Endothelial cell of umbilical vein (primary cell): ENCODE results near the gene GGT6.

Experiments used
- CTCF ChIP-seq, 2 donors: IDR thresholded peaks; 1 replicate in 1 of 2; 2 replicates in 1 of 2; pipeline ENCODE4 v1.5.1; 2011; ENCODE audit warnings: low read length in 2 of 2, mild to moderate bottlenecking in 2 of 2, moderate library complexity in 2 of 2, control low read depth in 1 of 2, inconsistent platforms in 1 of 2, low read depth in 1 of 2; ENCODE audit not compliant: insufficient read depth in 1 of 2; ENCODE audit errors: extremely low read depth in 1 of 2
- POLR2A ChIP-seq: IDR thresholded peaks from 2 replicates; pipeline ENCODE4 v1.6.1; 2012; ENCODE audit warnings: low read depth, mild to moderate bottlenecking, control low read depth, low read length

GRCh38 chr17:4609761-4610160, 49.4 kb upstream of the GGT6 start:
- TF ChIP-seq CTCF (IDR thresholded peaks at IDR 0.05; ENCODE audit: extremely low read depth in 1 of 2, insufficient read depth in 1 of 2, low read depth in 1 of 2, low read length in 2 of 2): no peak
- no peak for TF ChIP-seq POLR2A
